Cardiac fibroblast (primary cell): Measurements from ENCODE around the gene FDX2.
"Not testable (repeated sequence)": the region's sequence is repeated elsewhere in the genome, so short reads cannot be mapped to it uniquely, and the experiment has no call there.

Source experiments
- DNase-seq, 2 donors: peaks; one replicate each; pipeline versions ENCODE4 v3.0.0 to v3.0.0-alpha.2; 2010; ENCODE audit warnings: low read depth in 2 of 2
- H3K4me3 ChIP-seq, 2 donors: replicated peaks in 1 of 2; 1 replicate in 1 of 2; 2 replicates in 1 of 2; pipeline ENCODE4 v1.5.1; 2011; ENCODE audit warnings: low read depth in 2 of 2, low read length in 2 of 2, mild to moderate bottlenecking in 2 of 2, moderate library complexity in 1 of 2
- CTCF ChIP-seq: IDR thresholded peaks from one replicate; pipeline ENCODE4 v1.5.1; 2011; ENCODE audit warnings: low read depth, mild to moderate bottlenecking, low read length, inconsistent platforms

Gene FDX2

GRCh38 chr19:10288662-10289166 lies 27.1 kb downstream of the FDX2 start:
- DNase-seq = peak in 1 of 2 donors; percentile 36
- no peak for TF ChIP-seq CTCF
- H3K4me3 ChIP-seq = peak overlapping the region; percentile 15 to 51

DNA sequence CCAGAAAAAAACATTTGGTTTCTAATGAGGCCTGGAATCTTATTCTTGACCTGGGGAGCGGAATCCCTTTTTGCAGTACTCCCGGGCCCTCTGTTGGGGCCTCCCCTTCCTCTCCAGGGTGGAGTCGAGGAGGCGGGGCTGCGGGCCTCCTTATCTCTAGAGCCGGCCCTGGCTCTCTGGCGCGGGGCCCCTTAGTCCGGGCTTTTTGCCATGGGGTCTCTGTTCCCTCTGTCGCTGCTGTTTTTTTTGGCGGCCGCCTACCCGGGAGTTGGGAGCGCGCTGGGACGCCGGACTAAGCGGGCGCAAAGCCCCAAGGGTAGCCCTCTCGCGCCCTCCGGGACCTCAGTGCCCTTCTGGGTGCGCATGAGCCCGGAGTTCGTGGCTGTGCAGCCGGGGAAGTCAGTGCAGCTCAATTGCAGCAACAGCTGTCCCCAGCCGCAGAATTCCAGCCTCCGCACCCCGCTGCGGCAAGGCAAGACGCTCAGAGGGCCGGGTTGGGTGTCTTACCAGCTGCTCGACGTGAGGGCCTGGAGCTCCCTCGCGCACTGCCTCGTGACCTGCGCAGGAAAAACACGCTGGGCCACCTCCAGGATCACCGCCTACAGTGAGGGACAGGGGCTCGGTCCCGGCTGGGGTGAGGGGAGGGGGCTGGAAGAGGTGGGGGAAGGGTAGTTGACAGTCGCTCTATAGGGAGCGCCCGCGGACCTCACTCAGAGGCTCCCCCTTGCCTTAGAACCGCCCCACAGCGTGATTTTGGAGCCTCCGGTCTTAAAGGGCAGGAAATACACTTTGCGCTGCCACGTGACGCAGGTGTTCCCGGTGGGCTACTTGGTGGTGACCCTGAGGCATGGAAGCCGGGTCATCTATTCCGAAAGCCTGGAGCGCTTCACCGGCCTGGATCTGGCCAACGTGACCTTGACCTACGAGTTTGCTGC lies 28.7 kb downstream of the FDX2 start, which contains the start of gene ICAM4:
Gene ICAM4 (plus strand): TSS at position 153 of the 935 bp plus-strand sequence. CDS start 58 bp downstream, at position 211.
- TF ChIP-seq CTCF = no peak
- peak; percentile 39 to 75 for DNase-seq
- H3K4me3 ChIP-seq = peak within 1 kb of the TSS in 1 of 2 donors; percentile 11

DNA sequence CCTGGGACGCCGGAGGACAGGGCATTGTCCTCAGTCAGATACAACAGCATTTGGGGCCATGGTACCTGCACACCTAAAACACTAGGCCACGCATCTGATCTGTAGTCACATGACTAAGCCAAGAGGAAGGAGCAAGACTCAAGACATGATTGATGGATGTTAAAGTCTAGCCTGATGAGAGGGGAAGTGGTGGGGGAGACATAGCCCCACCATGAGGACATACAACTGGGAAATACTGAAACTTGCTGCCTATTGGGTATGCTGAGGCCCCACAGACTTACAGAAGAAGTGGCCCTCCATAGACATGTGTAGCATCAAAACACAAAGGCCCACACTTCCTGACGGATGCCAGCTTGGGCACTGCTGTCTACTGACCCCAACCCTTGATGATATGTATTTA lies 30.4 kb downstream of the FDX2 start:
- TF ChIP-seq CTCF = no peak
- DNase-seq = no peak
- H3K4me3 ChIP-seq = no peak overlapping the region

DNA sequence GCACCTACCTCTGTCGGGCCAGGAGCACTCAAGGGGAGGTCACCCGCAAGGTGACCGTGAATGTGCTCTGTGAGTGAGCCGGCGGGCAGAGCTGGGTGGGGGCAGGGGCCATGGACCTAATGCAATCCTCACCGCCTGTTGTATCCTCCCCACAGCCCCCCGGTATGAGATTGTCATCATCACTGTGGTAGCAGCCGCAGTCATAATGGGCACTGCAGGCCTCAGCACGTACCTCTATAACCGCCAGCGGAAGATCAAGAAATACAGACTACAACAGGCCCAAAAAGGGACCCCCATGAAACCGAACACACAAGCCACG lies 30.9 kb downstream of the FDX2 start:
- no peak overlapping the region for H3K4me3 ChIP-seq
- no peak for DNase-seq
- TF ChIP-seq CTCF = no peak

DNA sequence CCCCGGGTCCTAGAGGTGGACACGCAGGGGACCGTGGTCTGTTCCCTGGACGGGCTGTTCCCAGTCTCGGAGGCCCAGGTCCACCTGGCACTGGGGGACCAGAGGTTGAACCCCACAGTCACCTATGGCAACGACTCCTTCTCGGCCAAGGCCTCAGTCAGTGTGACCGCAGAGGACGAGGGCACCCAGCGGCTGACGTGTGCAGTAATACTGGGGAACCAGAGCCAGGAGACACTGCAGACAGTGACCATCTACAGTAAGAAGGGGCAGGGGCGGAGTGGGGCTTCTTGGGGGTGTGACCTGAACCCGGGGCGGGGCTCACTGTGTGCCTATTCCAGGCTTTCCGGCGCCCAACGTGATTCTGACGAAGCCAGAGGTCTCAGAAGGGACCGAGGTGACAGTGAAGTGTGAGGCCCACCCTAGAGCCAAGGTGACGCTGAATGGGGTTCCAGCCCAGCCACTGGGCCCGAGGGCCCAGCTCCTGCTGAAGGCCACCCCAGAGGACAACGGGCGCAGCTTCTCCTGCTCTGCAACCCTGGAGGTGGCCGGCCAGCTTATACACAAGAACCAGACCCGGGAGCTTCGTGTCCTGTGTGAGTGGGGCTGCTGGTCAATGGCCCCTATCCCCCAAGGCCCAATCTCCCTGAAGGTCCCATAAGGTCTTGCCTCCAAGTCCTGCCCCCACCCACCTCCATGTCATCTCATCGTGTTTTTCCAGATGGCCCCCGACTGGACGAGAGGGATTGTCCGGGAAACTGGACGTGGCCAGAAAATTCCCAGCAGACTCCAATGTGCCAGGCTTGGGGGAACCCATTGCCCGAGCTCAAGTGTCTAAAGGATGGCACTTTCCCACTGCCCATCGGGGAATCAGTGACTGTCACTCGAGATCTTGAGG lies 31.5 kb downstream of the FDX2 start:
- no peak for DNase-seq
- TF ChIP-seq CTCF = no peak
- no peak overlapping the region for H3K4me3 ChIP-seq

DNA sequence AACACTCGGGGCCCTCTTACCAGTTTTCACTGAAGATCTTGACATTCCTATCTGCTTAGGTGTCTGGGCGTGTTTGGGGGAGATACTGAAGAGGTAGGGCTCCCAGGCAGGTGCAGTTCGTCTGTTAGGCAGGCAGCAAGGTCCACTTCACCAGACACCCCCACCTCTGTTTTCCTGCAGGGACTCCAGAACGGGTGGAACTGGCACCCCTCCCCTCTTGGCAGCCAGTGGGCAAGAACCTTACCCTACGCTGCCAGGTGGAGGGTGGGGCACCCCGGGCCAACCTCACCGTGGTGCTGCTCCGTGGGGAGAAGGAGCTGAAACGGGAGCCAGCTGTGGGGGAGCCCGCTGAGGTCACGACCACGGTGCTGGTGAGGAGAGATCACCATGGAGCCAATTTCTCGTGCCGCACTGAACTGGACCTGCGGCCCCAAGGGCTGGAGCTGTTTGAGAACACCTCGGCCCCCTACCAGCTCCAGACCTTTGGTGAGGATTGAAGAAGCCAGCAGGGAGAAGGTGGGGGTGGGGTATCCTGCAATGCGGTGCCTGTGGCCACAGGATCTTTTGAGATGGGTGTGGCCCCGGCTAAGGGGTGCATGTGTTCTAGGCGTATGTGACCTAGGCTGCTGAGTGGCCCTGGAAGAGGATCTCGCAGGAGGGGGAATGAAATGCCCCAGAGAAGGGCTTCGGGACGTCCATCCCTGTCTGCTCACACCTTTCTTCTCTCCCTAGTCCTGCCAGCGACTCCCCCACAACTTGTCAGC lies 32.3 kb downstream of the FDX2 start:
- no peak for DNase-seq
- TF ChIP-seq CTCF = no peak
- H3K4me3 ChIP-seq = no peak overlapping the region

- DNase-seq, H3K4me3 ChIP-seq: not testable (repeated sequence)
These were observed 33.8 kb downstream of the FDX2 start for GRCh38 chr19:10282043-10282442.
